Measurements from ENCODE around the gene TOLLIP. TPM values are rescaled to one million over a fixed set of nuclear protein-coding genes. Genes with fewer than 3 reads are reported as not detected.

The TOLLIP gene
- total RNA-seq, 2 donors from 2014 or later, result 51.1 to 63.9 TPM

- 82 to 87% methylated on average over 16 of the region's 16 CpGs for WGBS, 2 donors
- no peak overlapping the region for H3K4me3 ChIP-seq
- H3K4me1 ChIP-seq, result no peaks in the 10 kb centered on the region
- H3K27me3 ChIP-seq, result no peaks in the 10 kb centered on the region
- ATAC-seq (no peak), DNase-seq (peak in 2 of 4 donors; percentile 1 to 3)
- no peaks in the 10 kb centered on the region for H3K36me3 ChIP-seq (replicated peaks in 1 of 2; ENCODE audit: insufficient read depth in 1 of 2, low read depth in 2 of 2)
- no peaks in the 10 kb centered on the region for H3K9me3 ChIP-seq
- TF ChIP-seq CTCF (IDR thresholded peaks at IDR 0.05) (no peak), POLR2A (IDR thresholded peaks at IDR 0.05) (no peak)
- no peak overlapping the region for H3K27ac ChIP-seq
- intact Hi-C loops (cut with DNase I), result no loop called here
Observed at GRCh38 chr11:1235901-1236315, 73.5 kb downstream of the TOLLIP start.

- no peak overlapping the region for H3K27ac ChIP-seq
- DNase-seq (peak in 2 of 4 donors; percentile 3 to 5), ATAC-seq (no peak)
- TF ChIP-seq POLR2A (IDR thresholded peaks at IDR 0.05), result no peak
- no peak for TF ChIP-seq CTCF (IDR thresholded peaks at IDR 0.05)
- no peaks in the 10 kb centered on the region for H3K4me1 ChIP-seq
- intact Hi-C loops (cut with DNase I), result no loop called here
- no peaks in the 10 kb centered on the region for H3K36me3 ChIP-seq (replicated peaks in 1 of 2; ENCODE audit: insufficient read depth in 1 of 2, low read depth in 2 of 2)
- H3K27me3 ChIP-seq, result no peaks in the 10 kb centered on the region
- no peak overlapping the region for H3K4me3 ChIP-seq
- no peaks in the 10 kb centered on the region for H3K9me3 ChIP-seq
- 81 to 90% methylated on average over 17 to 20 of the region's 23 CpGs for WGBS, 2 donors
Observed at GRCh38 chr11:1235306-1235900, 74.0 kb downstream of the TOLLIP start.

GRCh38 chr11:1234771-1235305 is 74.6 kb downstream of the TOLLIP start:
- no peak for TF ChIP-seq CTCF (IDR thresholded peaks at IDR 0.05)
- no peak for TF ChIP-seq POLR2A (IDR thresholded peaks at IDR 0.05)
- Histone ChIP-seq H3K4me1 (no peaks in the 10 kb centered on the region), H3K27ac (no peak overlapping the region), H3K4me3 (no peak overlapping the region), H3K9me3 (no peaks in the 10 kb centered on the region), H3K36me3 (replicated peaks in 1 of 2; ENCODE audit: insufficient read depth in 1 of 2, low read depth in 2 of 2) (no peaks in the 10 kb centered on the region), H3K27me3 (peaks cover 0 to 5% of the 10 kb centered on the region in 2 donors)
- 82 to 90% methylated on average over 9 to 20 of the region's 23 CpGs for WGBS, 2 donors
- peak in 2 of 4 donors; percentile 3 to 10 for DNase-seq
- ATAC-seq, result no peak
- intact Hi-C loops (cut with DNase I), result no loop called here

- H3K9me3 ChIP-seq, result no peaks in the 10 kb centered on the region
- no peaks in the 10 kb centered on the region for H3K4me1 ChIP-seq
- H3K4me3 ChIP-seq, result no peak overlapping the region
- H3K27me3 ChIP-seq, result peaks cover 0 to 7% of the 10 kb centered on the region in 2 donors
- H3K27ac ChIP-seq, result no peak overlapping the region
- 77% methylated on average over 20 of the region's 22 CpGs; no CpG with 5 or more reads in 1 of the 2 donors for WGBS, 2 donors
- intact Hi-C loops (cut with DNase I), result no loop called here
- DNase-seq, result peak in 2 of 4 donors; percentile 4 to 8
- TF ChIP-seq CTCF (IDR thresholded peaks at IDR 0.05) (no peak), POLR2A (IDR thresholded peaks at IDR 0.05) (no peak)
- no peak for ATAC-seq
- no peaks in the 10 kb centered on the region for H3K36me3 ChIP-seq (replicated peaks in 1 of 2; ENCODE audit: insufficient read depth in 1 of 2, low read depth in 2 of 2)
Observed at GRCh38 chr11:1234054-1234720, 75.2 kb downstream of the TOLLIP start.

Data from body of pancreas (tissue), 4 donors.